OCI-LY7 (cell line): ENCODE results near the gene RPS24.

Experiments used
- CTCF ChIP-seq: fragments of 200-600 bp; sonication (generic); conservative IDR thresholded peaks from 2 replicates; pipeline ENCODE4 v1.5.1; 2014; ENCODE audit warnings: mild to moderate bottlenecking, antibody characterized with exemption, low read length, moderate library complexity, mixed read lengths
- EZH2phosphoT487 ChIP-seq: fragments of 200-600 bp; sonication (generic); IDR thresholded peaks from 2 replicates; pipeline ENCODE4 v1.6.1; 2018; ENCODE audit warnings: low read depth, borderline replicate concordance, mild to moderate bottlenecking, mixed run types, antibody characterized with exemption, low read length, moderate library complexity, mixed read lengths

DNA sequence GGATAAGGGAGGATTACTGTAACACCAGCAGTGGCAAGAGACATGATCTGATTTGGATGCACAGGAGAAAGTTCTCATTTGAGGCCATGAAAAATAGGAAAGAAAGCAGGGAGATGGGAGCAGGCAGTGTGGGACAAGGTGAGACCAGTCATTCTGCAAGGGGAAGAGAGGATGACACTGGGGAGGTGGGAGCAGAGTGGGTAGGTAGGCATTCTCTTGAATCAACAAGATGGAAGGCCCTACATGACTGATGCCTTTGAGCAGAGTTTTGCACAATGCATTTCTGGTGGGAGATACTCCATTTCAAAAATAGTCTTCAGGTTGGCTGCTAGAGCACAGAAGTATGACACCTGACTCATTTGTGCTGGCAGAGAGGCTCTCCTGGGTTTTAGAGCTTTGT is 10.5 kb downstream of the RPS24 start:
- TF ChIP-seq CTCF, result no peak
- TF ChIP-seq EZH2phosphoT487, result no peak
